HEK293 (cell line): ENCODE measurements around the gene UTP4.
A peak's percentile ranks its signal among the peaks of the same experiment; 100 is the strongest.

Source experiments
- GLIS2 ChIP-seq: fragments of 450-650 bp; formaldehyde crosslinking; IDR thresholded peaks from 2 replicates; pipeline ENCODE4 v1.5.1; 2016; ENCODE audit warnings: missing biosample characterization, missing genetic modification characterization
- HOXD13 ChIP-seq: sonication (generic); formaldehyde crosslinking; IDR thresholded peaks from 2 replicates; pipeline ENCODE4 v1.8.0; 2022; ENCODE audit warnings: missing genetic modification reagents, borderline replicate concordance
- IKZF3 ChIP-seq: fragments of 450-650 bp; IDR thresholded peaks from 2 replicates; pipeline ENCODE4 v1.5.0; 2018; ENCODE audit warnings: missing biosample characterization, mild to moderate bottlenecking, missing genetic modification characterization, moderate library complexity
- KLF16 ChIP-seq: fragments of 450-650 bp; formaldehyde crosslinking; IDR thresholded peaks from 2 replicates; pipeline ENCODE4 v1.5.1; 2017; ENCODE audit warnings: missing biosample characterization, missing genetic modification characterization
- MZF1 ChIP-seq: fragments of 450-650 bp; formaldehyde crosslinking; IDR thresholded peaks from 2 replicates; pipeline ENCODE4 v1.5.1; 2017; ENCODE audit warnings: missing biosample characterization, missing genetic modification characterization, borderline replicate concordance
- ZEB2 ChIP-seq: fragments of 450-650 bp; formaldehyde crosslinking; IDR thresholded peaks from 2 replicates; pipeline ENCODE4 v1.5.1; 2016; ENCODE audit warnings: missing biosample characterization, missing genetic modification characterization
- ZNF140 ChIP-seq: fragments of 450-650 bp; formaldehyde crosslinking; IDR thresholded peaks from 2 replicates; pipeline ENCODE4 v1.5.1; 2016; ENCODE audit warnings: missing biosample characterization, missing genetic modification characterization
- ZNF184 ChIP-seq: fragments of 450-650 bp; IDR thresholded peaks from 2 replicates; pipeline ENCODE4 v1.5.1; 2018; ENCODE audit warnings: missing biosample characterization, mild to moderate bottlenecking, missing genetic modification characterization
- ZNF19 ChIP-seq: fragments of 450-650 bp; formaldehyde crosslinking; IDR thresholded peaks from 2 replicates; pipeline ENCODE4; 2016; ENCODE audit warnings: missing biosample characterization, missing genetic modification characterization, low read depth
- ZNF23 ChIP-seq: fragments of 450-650 bp; formaldehyde crosslinking; IDR thresholded peaks from 2 replicates; pipeline ENCODE4 v1.5.1; 2016; ENCODE audit warnings: missing biosample characterization, missing genetic modification characterization, borderline replicate concordance
- ZNF24 ChIP-seq: fragments of 450-650 bp; formaldehyde crosslinking; IDR thresholded peaks from 2 replicates; pipeline ENCODE4 v1.5.1; 2016; ENCODE audit warnings: missing biosample characterization, missing genetic modification characterization
- ZNF302 ChIP-seq: fragments of 450-650 bp; formaldehyde crosslinking; IDR thresholded peaks from 2 replicates; pipeline ENCODE4 v1.5.1; 2016; ENCODE audit warnings: missing biosample characterization, missing genetic modification characterization, low read depth
- ZNF585B ChIP-seq: fragments of 450-650 bp; formaldehyde crosslinking; IDR thresholded peaks from 2 replicates; pipeline ENCODE4 v1.5.1; 2016; ENCODE audit warnings: missing biosample characterization, missing genetic modification characterization
- ZNF660 ChIP-seq: fragments of 450-650 bp; IDR thresholded peaks from 2 replicates; pipeline ENCODE4 v1.5.1; 2018; ENCODE audit warnings: missing biosample characterization, mild to moderate bottlenecking, missing genetic modification characterization
- ZNF701 ChIP-seq: fragments of 450-650 bp; formaldehyde crosslinking; IDR thresholded peaks from 2 replicates; pipeline ENCODE4 v1.5.1; 2016; ENCODE audit warnings: missing biosample characterization, missing genetic modification characterization
- ZNF830 ChIP-seq: fragments of 450-650 bp; IDR thresholded peaks from 2 replicates; pipeline ENCODE4 v1.5.0; 2018; ENCODE audit warnings: missing biosample characterization, missing genetic modification characterization, low read depth, mild to moderate bottlenecking, moderate library complexity
- TF ChIP-seq, protein P1 (sequence below): fragments of 450-650 bp; formaldehyde crosslinking; IDR thresholded peaks from 2 replicates; pipeline ENCODE4 v1.5.1; 2017; ENCODE audit warnings: missing biosample characterization, missing genetic modification characterization
- TF ChIP-seq, protein P2 (sequence below): fragments of 450-650 bp; formaldehyde crosslinking; IDR thresholded peaks from 2 replicates; pipeline ENCODE4 v1.5.1; 2016; ENCODE audit warnings: missing biosample characterization, missing genetic modification characterization
- TF ChIP-seq, protein P3 (sequence below): fragments of 450-650 bp; formaldehyde crosslinking; IDR thresholded peaks from 2 replicates; pipeline ENCODE4 v1.5.0; 2017; ENCODE audit warnings: missing biosample characterization, missing genetic modification characterization, borderline replicate concordance
- TF ChIP-seq, protein P4 (sequence below): fragments of 450-650 bp; formaldehyde crosslinking; IDR thresholded peaks from 2 replicates; pipeline ENCODE4 v1.5.1; 2016; ENCODE audit warnings: missing biosample characterization, missing genetic modification characterization
- TF ChIP-seq, protein P5 (sequence below): fragments of 450-650 bp; formaldehyde crosslinking; IDR thresholded peaks from 2 replicates; pipeline ENCODE4 v1.5.1; 2017; ENCODE audit warnings: missing biosample characterization, missing genetic modification characterization
- TF ChIP-seq, protein P6 (sequence below): fragments of 450-650 bp; IDR thresholded peaks from 2 replicates; pipeline ENCODE4 v1.5.1; 2018; ENCODE audit warnings: missing biosample characterization, missing genetic modification characterization
- TF ChIP-seq, protein P7 (sequence below): fragments of 450-650 bp; formaldehyde crosslinking; IDR thresholded peaks from 2 replicates; pipeline ENCODE4 v1.5.1; 2016; ENCODE audit warnings: missing biosample characterization, missing genetic modification characterization, borderline replicate concordance

UTP4 gene

DNA sequence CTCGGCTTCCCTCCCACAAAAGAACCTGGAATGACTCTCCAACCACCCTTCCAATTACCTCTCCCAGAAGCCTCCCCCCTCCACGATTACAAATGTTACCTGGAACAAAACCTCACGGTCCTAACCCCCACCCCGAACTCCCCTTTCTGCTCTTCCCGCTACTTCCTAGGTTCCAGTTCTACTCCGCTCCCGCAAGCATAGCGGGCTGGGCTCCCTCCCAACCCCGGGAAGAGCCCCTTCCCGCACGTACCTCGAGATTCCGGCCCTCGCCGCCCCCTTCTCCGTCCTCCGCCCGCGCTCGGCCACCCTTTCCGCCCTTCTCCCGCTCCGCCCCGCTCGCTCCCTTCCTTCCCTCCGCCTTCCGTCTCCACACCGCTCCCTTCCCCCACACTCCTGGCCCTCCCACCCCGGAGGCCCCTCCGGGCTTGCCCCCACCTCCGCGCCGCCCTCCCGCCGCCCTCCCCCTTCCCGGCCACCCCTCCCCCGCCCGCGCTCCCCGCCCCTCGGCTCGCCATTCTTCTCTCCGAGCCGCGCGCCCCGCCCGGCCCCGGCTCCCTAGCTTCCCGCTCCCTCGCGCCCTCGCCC, 518 bp upstream of the UTP4 start (continued):
- TF ChIP-seq, protein P1, sequence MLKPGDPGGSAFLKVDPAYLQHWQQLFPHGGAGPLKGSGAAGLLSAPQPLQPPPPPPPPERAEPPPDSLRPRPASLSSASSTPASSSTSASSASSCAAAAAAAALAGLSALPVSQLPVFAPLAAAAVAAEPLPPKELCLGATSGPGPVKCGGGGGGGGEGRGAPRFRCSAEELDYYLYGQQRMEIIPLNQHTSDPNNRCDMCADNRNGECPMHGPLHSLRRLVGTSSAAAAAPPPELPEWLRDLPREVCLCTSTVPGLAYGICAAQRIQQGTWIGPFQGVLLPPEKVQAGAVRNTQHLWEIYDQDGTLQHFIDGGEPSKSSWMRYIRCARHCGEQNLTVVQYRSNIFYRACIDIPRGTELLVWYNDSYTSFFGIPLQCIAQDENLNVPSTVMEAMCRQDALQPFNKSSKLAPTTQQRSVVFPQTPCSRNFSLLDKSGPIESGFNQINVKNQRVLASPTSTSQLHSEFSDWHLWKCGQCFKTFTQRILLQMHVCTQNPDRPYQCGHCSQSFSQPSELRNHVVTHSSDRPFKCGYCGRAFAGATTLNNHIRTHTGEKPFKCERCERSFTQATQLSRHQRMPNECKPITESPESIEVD (tag by site-specific recombination) = no peak
- TF ChIP-seq HOXD13 = no peak
- 0 out of 2 replicates have a peak, but pooled peaks have one; percentile 7 for TF ChIP-seq ZNF660 (tag by site-specific recombination)
- no peak for TF ChIP-seq ZNF24 (tag by site-specific recombination)
- peak; percentile 23; the same call in 1 of the 2 replicates for TF ChIP-seq MZF1
- no peak for TF ChIP-seq ZNF19 (tag by site-specific recombination)
- TF ChIP-seq, protein P2, sequence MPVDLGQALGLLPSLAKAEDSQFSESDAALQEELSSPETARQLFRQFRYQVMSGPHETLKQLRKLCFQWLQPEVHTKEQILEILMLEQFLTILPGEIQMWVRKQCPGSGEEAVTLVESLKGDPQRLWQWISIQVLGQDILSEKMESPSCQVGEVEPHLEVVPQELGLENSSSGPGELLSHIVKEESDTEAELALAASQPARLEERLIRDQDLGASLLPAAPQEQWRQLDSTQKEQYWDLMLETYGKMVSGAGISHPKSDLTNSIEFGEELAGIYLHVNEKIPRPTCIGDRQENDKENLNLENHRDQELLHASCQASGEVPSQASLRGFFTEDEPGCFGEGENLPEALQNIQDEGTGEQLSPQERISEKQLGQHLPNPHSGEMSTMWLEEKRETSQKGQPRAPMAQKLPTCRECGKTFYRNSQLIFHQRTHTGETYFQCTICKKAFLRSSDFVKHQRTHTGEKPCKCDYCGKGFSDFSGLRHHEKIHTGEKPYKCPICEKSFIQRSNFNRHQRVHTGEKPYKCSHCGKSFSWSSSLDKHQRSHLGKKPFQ (tag by site-specific recombination) = 0 out of 2 replicates have a peak, but pooled peaks have one; percentile 24
- TF ChIP-seq, protein P3, sequence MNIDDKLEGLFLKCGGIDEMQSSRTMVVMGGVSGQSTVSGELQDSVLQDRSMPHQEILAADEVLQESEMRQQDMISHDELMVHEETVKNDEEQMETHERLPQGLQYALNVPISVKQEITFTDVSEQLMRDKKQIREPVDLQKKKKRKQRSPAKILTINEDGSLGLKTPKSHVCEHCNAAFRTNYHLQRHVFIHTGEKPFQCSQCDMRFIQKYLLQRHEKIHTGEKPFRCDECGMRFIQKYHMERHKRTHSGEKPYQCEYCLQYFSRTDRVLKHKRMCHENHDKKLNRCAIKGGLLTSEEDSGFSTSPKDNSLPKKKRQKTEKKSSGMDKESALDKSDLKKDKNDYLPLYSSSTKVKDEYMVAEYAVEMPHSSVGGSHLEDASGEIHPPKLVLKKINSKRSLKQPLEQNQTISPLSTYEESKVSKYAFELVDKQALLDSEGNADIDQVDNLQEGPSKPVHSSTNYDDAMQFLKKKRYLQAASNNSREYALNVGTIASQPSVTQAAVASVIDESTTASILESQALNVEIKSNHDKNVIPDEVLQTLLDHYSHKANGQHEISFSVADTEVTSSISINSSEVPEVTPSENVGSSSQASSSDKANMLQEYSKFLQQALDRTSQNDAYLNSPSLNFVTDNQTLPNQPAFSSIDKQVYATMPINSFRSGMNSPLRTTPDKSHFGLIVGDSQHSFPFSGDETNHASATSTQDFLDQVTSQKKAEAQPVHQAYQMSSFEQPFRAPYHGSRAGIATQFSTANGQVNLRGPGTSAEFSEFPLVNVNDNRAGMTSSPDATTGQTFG (tag by site-specific recombination) = peak; percentile 31; the same call in 1 of the 2 replicates
- TF ChIP-seq IKZF3 = peak; percentile 63
- TF ChIP-seq, protein P4, sequence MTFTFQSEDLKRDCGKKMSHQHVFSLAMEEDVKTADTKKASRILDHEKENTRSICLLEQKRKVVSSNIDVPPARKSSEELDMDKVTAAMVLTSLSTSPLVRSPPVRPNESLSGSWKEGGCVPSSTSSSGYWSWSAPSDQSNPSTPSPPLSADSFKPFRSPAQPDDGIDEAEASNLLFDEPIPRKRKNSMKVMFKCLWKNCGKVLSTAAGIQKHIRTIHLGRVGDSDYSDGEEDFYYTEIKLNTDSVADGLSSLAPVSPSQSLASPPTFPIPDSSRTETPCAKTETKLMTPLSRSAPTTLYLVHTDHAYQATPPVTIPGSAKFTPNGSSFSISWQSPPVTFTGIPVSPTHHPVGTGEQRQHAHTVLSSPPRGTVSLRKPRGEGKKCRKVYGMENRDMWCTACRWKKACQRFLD (tag by site-specific recombination) = no peak
- TF ChIP-seq, protein P5, sequence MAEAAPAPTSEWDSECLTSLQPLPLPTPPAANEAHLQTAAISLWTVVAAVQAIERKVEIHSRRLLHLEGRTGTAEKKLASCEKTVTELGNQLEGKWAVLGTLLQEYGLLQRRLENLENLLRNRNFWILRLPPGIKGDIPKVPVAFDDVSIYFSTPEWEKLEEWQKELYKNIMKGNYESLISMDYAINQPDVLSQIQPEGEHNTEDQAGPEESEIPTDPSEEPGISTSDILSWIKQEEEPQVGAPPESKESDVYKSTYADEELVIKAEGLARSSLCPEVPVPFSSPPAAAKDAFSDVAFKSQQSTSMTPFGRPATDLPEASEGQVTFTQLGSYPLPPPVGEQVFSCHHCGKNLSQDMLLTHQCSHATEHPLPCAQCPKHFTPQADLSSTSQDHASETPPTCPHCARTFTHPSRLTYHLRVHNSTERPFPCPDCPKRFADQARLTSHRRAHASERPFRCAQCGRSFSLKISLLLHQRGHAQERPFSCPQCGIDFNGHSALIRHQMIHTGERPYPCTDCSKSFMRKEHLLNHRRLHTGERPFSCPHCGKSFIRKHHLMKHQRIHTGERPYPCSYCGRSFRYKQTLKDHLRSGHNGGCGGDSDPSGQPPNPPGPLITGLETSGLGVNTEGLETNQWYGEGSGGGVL (tag by site-specific recombination) = peak; percentile 95
- TF ChIP-seq KLF16 (tag by site-specific recombination) = peak; percentile 92
- no peak; the same call in 1 of the 2 replicates for TF ChIP-seq ZNF140
- TF ChIP-seq ZNF701 (tag by site-specific recombination) = no peak
- no peak for TF ChIP-seq ZNF184
- TF ChIP-seq ZNF302 (tag by site-specific recombination) = no peak
- no peak for TF ChIP-seq ZNF585B (tag by site-specific recombination)
- TF ChIP-seq, protein P6, sequence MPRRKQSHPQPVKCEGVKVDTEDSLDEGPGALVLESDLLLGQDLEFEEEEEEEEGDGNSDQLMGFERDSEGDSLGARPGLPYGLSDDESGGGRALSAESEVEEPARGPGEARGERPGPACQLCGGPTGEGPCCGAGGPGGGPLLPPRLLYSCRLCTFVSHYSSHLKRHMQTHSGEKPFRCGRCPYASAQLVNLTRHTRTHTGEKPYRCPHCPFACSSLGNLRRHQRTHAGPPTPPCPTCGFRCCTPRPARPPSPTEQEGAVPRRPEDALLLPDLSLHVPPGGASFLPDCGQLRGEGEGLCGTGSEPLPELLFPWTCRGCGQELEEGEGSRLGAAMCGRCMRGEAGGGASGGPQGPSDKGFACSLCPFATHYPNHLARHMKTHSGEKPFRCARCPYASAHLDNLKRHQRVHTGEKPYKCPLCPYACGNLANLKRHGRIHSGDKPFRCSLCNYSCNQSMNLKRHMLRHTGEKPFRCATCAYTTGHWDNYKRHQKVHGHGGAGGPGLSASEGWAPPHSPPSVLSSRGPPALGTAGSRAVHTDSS (tag by site-specific recombination) = no peak
- no peak for TF ChIP-seq ZNF23
- TF ChIP-seq, protein P7, sequence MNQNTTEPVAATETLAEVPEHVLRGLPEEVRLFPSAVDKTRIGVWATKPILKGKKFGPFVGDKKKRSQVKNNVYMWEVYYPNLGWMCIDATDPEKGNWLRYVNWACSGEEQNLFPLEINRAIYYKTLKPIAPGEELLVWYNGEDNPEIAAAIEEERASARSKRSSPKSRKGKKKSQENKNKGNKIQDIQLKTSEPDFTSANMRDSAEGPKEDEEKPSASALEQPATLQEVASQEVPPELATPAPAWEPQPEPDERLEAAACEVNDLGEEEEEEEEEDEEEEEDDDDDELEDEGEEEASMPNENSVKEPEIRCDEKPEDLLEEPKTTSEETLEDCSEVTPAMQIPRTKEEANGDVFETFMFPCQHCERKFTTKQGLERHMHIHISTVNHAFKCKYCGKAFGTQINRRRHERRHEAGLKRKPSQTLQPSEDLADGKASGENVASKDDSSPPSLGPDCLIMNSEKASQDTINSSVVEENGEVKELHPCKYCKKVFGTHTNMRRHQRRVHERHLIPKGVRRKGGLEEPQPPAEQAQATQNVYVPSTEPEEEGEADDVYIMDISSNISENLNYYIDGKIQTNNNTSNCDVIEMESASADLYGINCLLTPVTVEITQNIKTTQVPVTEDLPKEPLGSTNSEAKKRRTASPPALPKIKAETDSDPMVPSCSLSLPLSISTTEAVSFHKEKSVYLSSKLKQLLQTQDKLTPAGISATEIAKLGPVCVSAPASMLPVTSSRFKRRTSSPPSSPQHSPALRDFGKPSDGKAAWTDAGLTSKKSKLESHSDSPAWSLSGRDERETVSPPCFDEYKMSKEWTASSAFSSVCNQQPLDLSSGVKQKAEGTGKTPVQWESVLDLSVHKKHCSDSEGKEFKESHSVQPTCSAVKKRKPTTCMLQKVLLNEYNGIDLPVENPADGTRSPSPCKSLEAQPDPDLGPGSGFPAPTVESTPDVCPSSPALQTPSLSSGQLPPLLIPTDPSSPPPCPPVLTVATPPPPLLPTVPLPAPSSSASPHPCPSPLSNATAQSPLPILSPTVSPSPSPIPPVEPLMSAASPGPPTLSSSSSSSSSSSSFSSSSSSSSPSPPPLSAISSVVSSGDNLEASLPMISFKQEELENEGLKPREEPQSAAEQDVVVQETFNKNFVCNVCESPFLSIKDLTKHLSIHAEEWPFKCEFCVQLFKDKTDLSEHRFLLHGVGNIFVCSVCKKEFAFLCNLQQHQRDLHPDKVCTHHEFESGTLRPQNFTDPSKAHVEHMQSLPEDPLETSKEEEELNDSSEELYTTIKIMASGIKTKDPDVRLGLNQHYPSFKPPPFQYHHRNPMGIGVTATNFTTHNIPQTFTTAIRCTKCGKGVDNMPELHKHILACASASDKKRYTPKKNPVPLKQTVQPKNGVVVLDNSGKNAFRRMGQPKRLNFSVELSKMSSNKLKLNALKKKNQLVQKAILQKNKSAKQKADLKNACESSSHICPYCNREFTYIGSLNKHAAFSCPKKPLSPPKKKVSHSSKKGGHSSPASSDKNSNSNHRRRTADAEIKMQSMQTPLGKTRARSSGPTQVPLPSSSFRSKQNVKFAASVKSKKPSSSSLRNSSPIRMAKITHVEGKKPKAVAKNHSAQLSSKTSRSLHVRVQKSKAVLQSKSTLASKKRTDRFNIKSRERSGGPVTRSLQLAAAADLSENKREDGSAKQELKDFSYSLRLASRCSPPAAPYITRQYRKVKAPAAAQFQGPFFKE = peak; percentile 87; the same call in 1 of the 2 replicates
- TF ChIP-seq ZEB2 (tag by site-specific recombination) = peak; percentile 40; the same call in 1 of the 2 replicates
- no peak for TF ChIP-seq ZNF830 (tag by site-specific recombination)
- peak; percentile 23; the same call in 1 of the 2 replicates for TF ChIP-seq GLIS2 (tag by site-specific recombination)
